ENCODE data around the gene MANSC1.

DNA sequence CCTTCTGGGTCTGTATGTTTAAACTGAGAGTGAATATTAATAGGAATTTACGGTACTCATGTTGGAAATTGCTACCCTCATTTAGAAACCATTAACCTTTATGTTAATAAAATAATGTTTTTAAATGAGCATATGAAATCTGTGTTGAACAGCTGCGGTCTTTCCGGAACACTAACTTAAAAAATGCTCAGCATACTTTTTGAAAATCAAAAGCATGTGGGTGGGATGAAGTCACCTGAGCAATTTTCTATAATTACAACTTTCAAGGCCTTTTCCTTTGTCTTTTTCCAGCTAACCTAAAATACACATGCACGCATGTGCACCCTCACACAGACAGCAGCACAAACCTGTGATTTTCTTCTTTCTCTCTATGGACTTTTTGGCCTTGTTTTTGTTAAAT, 46.7 kb upstream of the MANSC1 start:
- TF ChIP-seq, protein P1, sequence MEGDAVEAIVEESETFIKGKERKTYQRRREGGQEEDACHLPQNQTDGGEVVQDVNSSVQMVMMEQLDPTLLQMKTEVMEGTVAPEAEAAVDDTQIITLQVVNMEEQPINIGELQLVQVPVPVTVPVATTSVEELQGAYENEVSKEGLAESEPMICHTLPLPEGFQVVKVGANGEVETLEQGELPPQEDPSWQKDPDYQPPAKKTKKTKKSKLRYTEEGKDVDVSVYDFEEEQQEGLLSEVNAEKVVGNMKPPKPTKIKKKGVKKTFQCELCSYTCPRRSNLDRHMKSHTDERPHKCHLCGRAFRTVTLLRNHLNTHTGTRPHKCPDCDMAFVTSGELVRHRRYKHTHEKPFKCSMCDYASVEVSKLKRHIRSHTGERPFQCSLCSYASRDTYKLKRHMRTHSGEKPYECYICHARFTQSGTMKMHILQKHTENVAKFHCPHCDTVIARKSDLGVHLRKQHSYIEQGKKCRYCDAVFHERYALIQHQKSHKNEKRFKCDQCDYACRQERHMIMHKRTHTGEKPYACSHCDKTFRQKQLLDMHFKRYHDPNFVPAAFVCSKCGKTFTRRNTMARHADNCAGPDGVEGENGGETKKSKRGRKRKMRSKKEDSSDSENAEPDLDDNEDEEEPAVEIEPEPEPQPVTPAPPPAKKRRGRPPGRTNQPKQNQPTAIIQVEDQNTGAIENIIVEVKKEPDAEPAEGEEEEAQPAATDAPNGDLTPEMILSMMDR (IDR thresholded peaks at IDR 0.05) = no peak
- TF ChIP-seq REST (IDR thresholded peaks at IDR 0.05; ENCODE audit: insufficient read depth in 1 of 2, low read depth in 2 of 2, low read length in 1 of 2) (no peak), POLR2AphosphoS5 (IDR thresholded peaks at IDR 0.05; ENCODE audit: low read depth, low read length) (no peak), SIN3A (IDR thresholded peaks at IDR 0.05; ENCODE audit: borderline replicate concordance, insufficient read depth, low read depth, low read length) (no peak)

Measured in Panc1 (cell line).